GM21529 (cell line): ENCODE data around the gene SPINT3.
"Not testable (repeated sequence)": the region's sequence is repeated elsewhere in the genome, so short reads cannot be mapped to it uniquely, and the experiment has no call there.

Experiments
- ATAC-seq: cut with Tn5 transposase; IDR thresholded peaks from one replicate; pipeline ENCODE4 v1.9.1; 2021; ENCODE audit not compliant: unreplicated experiment

Gene SPINT3

DNA sequence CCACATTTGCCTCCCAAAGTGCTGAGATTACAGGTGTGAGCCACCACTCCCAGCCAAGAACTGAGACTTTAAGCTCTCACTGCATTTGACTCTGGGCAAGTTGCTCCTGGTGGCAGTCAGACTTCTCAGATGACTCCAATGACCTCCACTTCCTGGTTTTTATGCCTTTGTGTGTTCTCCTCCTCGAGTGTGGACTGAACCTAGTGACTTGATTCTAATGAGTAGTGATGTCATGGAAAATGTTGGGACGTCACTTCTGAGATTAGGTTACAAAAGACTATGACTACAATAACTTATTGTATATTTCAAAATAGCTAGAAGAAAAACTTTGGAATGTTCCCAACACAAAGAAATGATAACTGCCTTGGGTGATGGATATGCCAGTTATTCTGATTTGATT, 12.0 kb downstream of the SPINT3 start:
- ATAC-seq = no peak

DNA sequence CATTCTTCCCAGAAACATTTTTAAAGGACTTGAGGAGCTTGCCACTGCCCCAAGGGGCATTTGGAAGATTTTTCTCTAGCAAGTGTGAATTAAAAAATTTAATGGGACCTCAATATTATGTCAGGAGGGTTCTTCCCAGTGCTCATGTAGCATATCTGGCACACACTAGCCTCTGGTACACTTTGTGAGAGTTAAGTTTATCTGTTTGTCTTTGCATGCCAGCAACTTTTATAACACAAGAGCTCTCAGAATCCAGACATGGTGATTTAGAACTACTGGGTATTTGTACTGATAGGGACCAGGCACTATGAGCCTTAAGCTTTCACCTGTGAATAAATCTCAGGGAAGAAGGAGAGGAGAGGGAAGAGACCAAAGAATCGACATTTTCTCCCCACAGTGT, 12.9 kb downstream of the SPINT3 start:
- no peak for ATAC-seq

DNA sequence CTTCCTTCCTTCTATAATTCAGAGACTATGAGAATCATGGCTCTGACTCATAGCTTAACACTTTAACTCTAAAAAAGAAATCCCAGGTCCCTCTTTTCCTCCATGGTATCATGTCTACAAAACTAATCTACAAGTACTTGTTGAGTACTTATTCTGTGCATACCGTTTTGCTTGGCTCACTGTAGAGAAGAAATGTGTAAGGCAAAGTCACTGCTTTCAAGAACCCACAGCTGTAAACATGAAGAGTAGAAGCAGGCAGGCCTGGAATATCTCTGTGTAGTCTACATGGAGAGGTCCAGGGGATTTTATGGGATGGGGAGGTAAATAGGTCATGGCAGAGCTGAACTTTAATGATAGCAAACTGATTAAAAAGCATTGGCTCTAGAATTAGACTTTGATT, 13.8 kb downstream of the SPINT3 start:
- ATAC-seq = no peak

DNA sequence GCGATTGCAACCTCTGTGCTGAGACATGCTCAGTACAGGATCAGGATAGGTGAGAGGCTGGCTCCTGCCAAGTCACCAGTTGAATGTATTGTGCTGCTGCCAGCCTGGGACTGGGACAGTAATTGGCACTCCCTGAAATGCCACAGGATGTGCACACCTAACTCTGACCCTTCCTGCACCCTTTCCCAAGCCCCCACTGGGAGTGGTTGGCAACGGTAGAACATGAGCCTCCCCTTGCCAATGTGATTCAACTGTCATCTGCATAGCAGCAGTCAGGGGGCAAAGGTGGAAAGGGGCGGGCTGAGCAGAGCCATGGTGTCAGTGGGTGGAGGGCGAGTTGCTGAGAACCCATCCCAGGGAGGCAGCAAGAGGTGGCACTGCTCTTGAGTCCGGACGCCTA, 15.4 kb downstream of the SPINT3 start:
- ATAC-seq = no peak

DNA sequence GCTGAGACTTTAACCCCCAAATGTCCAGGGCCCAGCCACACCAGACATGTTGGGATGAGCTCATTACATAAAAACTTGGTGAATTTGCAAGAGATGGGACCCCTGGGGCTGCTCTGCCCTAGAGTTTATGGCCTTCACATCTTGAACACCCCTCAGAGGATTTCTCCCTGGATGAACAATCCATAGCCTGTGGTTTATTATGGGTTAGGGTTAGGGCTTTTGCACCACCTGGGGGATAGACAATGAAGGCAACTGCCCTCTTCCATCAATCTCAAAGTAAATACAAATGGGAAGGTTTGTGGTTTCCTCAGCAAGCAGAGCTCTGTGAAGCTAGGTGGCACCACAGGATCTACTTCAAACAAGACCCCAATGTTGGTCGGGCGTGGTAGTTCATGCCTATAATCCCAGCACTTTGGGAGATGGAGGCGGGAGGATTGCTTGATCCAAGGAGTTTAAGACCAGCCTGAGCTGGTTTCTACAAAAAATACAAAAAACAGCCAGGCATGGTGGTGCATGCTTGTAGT, 17.4 kb downstream of the SPINT3 start:
- no peak for ATAC-seq

DNA sequence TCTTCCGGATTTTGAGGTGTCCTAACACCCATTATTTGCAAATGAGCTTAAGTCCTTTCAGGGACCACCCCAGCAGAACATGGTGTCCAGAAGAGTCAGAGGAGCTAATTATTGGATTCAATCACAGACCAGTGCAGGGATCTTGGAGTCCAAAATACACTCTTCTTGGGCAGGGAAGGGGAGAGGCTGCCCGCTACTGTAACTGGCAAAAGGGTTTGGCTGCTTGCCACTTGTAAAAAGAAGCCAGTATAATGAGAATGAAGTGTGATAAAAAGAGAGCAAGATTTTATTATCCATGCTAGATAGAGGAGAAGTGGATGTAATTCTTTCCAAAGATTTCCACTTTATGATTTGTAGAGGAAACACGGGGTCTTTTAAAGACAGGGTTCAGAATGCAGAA, 19.3 kb downstream of the SPINT3 start:
- ATAC-seq = no peak

DNA sequence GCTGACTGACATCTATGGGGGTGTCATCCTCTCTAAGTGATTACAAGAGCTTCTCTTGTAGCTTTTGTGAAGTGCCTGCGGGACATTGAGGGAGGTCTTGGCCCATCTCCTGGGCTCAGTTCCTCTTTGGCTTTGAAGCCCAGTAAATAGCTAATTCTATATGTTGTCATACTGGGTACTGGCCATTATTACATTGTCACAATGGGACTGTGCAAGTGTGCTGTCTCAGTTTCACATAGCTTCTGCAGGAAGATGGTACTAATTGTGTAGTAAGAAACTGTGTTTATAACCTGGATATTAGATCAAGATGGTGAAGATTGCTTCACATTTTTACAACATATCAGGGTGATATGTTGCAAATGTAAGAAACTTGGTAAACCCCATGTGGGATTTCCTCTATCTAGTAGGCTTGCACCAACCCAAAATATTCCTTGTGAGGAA, 19.9 kb downstream of the SPINT3 start:
- no peak for ATAC-seq

DNA sequence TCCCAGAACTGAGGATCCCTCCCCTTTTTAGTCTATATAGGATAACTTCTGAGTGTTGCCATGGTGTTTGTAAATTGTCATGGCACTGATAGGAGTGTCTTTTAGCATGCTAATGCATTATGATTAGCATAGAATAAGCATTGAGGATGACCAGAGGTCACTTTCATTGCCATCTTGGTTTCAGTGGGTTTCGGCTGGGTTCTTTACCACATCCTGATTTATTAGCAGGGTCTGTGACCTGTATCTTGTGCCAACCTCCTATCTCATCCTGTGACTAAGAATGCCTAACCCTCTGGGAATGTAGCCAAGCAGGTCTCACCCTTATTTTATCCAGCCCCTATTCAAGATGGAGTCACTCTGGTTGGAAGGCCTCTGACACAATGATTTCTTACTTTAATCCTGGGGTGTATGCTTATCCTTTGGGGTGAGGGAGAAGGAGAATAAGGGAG, 26.3 kb downstream of the SPINT3 start:
- no peak for ATAC-seq

DNA sequence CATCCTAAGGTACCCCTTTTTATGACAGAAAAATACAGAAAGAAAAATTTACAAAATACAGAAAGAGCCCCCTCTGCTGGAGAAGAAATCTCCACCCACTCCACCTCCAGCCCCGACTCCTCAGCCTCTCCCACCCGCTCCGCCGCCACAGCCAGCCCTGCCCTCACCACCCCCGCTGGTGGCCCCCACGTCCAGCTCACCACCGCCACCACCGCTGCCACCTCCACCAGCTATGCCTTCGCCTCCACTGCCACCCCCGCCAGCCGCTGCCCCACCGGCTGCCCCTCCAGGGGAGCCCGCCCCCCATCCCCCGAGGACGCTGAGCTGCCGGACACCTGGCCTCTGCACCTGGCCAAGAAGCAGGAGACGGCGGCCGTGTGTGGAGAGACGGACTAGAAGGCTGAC, 28.2 kb downstream of the SPINT3 start:
- no peak for ATAC-seq

DNA sequence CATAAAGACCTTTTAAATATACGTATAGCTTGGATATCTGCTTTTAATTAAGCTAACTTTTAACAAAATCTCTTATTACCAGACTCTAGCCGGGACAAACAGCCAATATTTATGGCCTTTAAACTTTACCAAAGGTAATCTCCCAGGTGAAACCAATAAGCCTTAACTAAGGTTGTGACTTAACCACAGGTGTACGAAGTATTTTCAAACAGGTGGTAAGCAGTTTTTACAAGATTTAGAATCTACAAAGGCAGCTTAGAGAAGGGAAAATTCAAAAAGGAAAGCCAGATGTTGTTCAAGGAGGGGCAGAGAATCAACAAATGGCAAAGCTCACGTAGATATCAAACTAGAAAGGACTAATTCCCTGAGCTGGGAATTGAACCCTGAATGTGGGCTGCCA, 30.0 kb downstream of the SPINT3 start:
- no peak for ATAC-seq

DNA sequence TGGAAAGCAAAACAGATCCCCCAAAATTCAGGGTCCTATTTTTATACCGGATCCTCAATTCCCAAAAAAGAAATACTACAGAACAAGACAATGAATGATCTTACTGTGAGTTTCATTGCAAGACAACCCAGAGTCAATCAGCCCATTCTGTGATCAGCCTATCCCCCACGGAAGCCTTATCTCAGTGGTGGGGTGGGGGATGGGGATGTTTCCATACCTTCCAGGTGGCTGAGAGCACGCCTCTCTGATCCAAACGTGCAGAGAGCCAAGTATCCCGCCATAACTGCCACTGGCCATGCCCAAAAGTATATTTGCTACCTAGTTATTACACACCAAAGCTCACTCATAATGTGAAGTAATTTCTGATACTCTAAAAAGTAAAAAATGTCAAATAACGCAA, 30.7 kb downstream of the SPINT3 start:
- no peak for ATAC-seq

DNA sequence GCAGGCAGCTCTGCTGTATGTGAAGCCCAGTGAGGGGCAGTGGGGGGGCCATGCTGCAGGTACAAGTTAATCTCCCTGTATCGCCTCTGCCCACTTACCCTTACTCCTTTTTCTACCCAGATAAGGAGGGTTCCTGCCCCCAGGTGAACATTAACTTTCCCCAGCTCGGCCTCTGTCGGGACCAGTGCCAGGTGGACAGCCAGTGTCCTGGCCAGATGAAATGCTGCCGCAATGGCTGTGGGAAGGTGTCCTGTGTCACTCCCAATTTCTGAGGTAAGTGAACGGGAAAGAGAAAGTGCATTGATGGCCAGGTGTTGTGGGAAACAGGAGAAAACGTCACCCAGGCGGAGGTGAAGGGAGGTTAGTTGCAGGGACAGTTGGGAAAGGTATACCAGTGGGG, 35.6 kb downstream of the SPINT3 start:
- no peak for ATAC-seq

DNA sequence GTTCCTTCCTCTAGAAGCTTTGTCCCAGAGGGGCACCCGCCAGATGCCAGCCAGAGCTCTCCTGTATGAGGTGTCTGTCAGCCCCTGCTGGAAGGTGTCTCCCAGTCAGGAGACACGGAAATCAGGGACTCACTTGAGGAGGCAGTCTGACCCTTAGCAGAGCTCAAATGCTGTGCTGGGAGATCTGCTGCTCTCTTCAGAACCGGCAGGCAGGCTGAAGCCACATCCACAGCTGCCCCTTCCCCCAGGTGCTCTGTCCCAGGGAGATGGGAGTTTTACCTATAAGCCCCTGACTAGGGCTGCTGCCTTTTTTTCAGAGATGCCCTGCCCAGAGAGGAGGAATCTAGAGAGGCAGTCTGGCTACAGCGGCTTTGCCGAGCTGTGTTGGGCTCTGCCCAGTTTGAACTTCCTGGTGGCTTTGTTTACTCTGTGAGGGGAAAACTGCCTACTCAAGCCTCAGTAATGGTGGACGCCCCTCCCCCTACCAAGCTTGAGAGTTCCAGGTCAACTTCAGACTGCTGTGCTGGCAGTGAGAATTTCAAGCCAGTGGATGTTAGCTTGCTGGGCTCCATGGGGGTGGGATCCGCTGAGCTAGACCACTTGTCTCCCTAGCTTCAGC, 37.8 kb downstream of the SPINT3 start:
- not testable (repeated sequence) for ATAC-seq

DNA sequence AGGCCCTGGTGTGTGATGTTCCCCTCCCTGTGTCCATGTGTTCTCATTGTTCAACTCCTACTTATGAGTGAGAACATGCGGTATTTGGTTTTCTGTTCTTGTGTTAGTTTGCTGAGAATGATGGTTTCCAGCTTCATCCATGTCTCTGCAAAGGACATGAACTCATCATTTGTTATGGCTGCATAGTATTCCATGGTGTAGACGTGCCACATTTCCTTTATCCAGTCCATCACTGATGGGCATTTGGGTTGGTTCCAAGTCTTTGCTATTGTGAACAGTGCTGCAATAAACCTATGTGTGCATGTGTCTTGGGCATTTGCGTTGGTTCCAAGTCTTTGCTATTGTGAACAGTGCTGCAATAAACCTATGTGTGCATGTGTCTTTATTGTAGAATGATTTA, 43.1 kb downstream of the SPINT3 start:
- not testable (repeated sequence) for ATAC-seq

DNA sequence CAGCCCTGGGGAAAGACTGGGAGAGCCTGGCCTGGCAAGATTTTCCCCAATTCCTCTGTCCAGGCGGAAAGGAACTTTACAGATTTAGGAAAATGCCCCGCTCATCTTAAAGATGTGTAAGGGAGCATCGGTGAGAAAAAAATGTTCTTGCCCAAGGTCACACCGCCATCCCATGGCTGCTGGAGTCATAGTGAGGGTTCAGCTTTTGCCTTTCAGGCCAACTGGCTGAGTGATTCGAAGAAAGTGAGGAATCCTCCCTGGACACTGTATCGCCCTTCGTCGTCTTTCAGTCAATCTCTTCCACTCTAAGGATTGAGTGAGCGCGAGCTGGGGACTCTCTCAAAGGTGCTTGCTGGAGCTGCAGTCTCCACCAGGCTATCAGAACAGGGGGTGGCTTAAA, 44.5 kb downstream of the SPINT3 start:
- ATAC-seq = no peak

DNA sequence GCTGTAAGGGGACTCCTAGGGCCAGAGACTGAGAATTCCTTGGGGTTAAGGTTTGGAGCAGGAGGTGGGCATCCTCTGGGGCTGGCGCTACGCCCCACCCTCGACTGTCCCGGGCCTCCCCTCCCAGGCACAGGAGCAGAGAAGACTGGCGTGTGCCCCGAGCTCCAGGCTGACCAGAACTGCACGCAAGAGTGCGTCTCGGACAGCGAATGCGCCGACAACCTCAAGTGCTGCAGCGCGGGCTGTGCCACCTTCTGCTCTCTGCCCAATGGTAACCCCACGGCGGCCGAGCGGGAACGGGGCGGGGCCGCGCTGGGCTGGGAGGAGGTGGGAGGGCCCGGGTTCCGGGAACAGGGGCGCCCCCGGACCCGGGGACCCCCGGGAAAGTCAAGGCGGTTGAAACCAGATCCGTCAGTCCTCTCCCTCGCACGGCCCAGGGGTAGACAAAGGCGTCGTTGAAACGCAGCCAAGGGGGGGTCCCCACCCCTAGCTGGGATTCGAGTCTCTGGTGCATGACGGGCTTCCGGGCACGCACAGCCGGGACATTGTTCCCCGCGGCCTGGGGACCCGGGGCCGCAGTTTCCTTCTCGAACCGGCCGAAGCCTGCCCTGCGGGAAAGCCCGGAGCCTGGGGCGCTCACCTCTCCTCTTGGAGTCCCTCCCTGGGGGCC, 45.0 kb downstream of the SPINT3 start:
- ATAC-seq = peak; percentile 77

DNA sequence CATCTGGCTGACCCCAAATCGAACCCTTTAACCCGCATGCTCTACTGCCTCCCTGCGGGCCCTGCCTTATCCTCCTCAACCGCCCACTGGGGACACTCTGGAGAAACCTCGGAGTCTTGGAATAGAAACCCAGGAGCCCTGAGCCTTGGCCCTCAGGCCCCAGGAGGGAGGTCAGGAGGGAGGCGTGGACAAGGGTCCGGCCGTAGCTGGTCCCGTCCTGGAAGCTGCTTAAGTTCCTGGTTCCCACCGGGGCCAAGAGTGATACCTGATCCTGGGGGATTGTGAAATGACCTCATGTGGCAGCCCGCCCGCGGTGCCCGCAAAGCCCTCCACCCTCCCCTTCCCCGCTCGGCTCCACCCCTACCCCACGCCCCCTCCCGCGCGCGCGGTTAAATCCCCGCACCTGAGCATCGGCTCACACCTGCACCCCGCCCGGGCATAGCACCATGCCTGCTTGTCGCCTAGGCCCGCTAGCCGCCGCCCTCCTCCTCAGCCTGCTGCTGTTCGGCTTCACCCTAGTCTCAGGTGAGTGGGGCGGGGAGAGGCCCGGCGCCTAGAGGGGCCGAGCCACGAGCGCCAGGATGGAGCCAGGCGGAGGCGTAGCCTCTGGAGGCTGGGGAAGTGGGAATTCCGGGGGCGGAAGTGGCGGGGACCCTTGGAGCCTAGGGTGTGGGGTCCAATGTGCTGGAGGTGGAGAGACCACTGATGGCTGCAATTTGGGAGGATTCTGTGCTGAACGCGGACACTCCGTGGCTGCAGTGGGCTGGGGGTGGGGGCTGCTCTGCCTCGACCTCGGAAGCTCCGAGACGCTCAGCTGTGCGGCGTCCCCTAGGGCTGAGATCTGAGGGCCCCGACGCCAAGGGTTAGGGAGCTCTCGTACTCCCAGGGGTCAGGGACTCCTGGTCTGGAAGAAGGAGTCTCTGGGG, 45.8 kb downstream of the SPINT3 start, which contains the start of gene WFDC2:
Gene WFDC2 (plus strand): TSS at position 418 of the 926 bp plus-strand sequence. CDS start 29 bp downstream, at position 447.
- peak; percentile 15 for ATAC-seq

DNA sequence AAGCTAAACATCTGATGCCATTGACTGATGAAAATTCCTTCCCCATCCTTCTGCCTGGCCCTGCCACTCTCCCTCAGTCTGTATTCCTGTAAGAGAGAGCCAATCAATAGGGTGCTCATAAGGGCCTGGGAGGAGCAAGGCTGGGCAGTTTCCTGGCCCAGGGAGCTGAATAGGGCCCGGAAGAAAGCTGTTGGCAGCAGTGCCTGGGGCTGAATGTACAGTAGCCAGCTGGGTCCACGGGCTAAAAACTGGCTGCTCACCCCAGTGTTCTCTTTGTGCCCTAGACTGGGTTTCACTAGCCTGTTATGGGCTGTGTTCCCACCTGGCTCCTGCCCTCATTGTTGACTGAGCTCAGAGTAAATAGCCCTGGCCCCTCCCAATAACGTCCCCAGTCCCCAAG, 47.6 kb downstream of the SPINT3 start:
- ATAC-seq = no peak

DNA sequence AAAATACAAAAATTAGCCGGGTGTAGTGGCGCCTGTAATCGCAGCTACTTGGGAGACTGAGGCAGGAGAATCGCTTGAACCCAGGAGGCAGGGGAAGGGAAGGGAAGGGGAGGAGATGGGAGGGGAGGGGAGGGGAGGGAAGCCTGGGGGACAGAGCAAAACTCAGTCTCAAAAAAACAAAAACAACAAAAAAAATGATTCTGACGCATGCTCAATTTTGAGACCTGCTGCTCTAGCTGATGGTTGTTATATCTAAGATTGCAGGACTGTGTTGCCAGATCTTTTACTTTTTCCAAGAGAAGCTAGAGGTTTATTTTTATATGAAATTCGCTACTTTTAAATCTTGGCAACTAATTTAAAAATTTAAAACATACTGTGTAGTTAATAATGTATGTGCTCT, 48.2 kb downstream of the SPINT3 start:
- ATAC-seq = no peak

DNA sequence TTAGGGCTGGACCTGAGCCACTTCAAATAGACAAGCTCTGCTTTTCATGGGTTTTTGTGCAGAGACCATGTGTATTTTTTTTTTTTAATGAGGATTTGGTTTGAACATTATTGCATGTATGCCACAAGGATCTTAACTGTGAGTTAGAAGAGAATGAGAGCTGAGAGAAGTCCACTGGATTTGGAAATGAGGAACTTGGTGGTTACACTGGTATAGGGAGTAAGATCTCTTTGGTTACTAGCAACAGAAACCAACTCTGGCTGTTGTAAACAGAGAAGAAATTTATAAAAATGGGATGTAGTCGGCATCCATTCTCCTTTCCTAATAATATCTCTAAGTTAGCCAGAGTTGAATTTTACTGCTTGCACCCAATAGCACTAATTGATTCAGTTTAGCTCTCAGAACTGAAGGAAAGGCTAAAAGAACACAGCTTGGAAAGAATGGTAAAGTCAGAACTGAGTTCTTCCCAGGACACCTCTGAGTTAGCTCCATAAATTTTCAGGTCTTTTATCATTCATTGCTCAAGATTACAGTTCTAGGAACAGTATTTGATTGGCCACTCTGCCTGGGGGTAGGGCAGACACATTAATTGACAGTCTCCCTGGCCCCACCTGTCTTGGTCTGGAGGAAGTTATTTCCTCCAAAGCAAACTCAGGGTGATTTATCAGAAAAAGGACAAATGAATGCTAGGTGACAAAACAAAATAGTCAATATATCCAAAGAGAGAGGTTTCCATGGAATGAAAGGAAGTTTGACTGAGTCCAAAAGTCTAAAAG, 49.7 kb downstream of the SPINT3 start:
- ATAC-seq = no peak

DNA sequence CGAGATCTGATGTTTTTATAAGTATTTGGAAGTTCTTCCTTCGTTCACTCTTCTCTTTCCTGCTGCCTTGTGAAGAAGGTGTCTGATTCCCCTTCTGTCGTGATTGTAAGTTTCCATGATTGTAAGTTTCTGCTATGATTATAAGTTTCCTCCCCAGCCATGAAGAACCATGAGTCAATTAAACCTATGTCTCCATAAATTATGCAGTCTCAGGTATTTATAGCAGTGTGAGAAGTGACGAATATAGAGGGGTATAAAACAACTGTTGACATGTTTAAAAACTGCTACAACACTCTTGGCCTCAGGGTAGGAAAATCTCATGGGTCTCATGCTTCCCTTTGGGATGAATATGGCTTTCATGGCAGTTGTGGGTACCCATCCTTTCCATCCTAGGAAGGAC, 51.7 kb downstream of the SPINT3 start:
- no peak for ATAC-seq
